K562 (cell line): Measurements from ENCODE around the gene PLEKHG4B. TPM values are rescaled to one million over a fixed set of nuclear protein-coding genes. Genes with fewer than 3 reads are reported as not detected.

Experiments
- ATAC-seq: fragments of 200-7000 bp; cut with Tn5 transposase; 3 replicates; pipeline ENCODE4 v1.9.1; 2020; ENCODE audit warnings: moderate library complexity
- BruUV-seq: library from RNA; stranded (reverse); fragments of 400-500 nt; replicated peaks from 2 replicates; lab custom pipeline; 2021; lab: Mats Ljungman, UMichigan
- CTCF ChIA-PET: fragments of 300-600 bp; formaldehyde crosslinking; extraction: SDS; loops from one replicate; lab custom pipeline; 2021; ENCODE audit warnings: low intra/inter-chr PET ratio; lab: Yijun Ruan, JAX
- POLR2A ChIA-PET: fragments of 300-600, 350-650 bp; sonication (Branson Sonifier 250); formaldehyde crosslinking; extraction: SDS; loops from one replicate; lab custom pipeline; 2021; ENCODE audit warnings: antibody characterized with exemption, inconsistent platforms; lab: Yijun Ruan, JAX
- DNase-seq, 4 experiments: peaks; one replicate each; pipeline versions ENCODE4 v3.0.0 to v3.0.0-alpha.2; 2011 to 2018; ENCODE audit warnings: low spot score in 3 of 4, mixed read lengths in 3 of 4; ENCODE audit errors: extremely low read depth in 1 of 4
- FAIRE-seq: peaks from 2 replicates; lab custom pipeline; 2011; peaks lifted over from hg19 to GRCh38; lab: Jason Lieb, UNC
- H2AFZ ChIP-seq: 2 replicates; pipeline ENCODE4 v1.6.0; 2011; ENCODE audit warnings: low read depth, low read length, control low read depth, inconsistent platforms
- H3K27ac ChIP-seq: fragments of 200-600 bp; 3 replicates; pipeline ENCODE4 v1.8.0; 2011; ENCODE audit warnings: low read depth, mild to moderate bottlenecking, control low read depth, inconsistent platforms, low read length, moderate library complexity, mixed read lengths; ENCODE audit errors: extremely low read depth
- H3K27me3 ChIP-seq, 2 experiments: fragments of 300-600 bp in 1 of 2; 2 replicates in 1 of 2; 3 replicates in 1 of 2; pipeline versions ENCODE4 v1.6.0 to v1.8.0; 2011; ENCODE audit warnings: inconsistent platforms in 2 of 2, low read length in 2 of 2, mild to moderate bottlenecking in 1 of 2, mixed read lengths in 1 of 2, moderate library complexity in 1 of 2; ENCODE audit not compliant: control insufficient read depth in 2 of 2, insufficient read depth in 2 of 2
- H3K36me3 ChIP-seq: fragments of 300-600 bp; 3 replicates; pipeline ENCODE4 v1.8.0; 2011; ENCODE audit warnings: mild to moderate bottlenecking, low read length, inconsistent platforms; ENCODE audit not compliant: control insufficient read depth, insufficient read depth
- H3K4me1 ChIP-seq, 2 experiments: fragments of 200-600 bp in 1 of 2; replicated peaks in 1 of 2; 2 replicates in 1 of 2; 3 replicates in 1 of 2; pipeline versions ENCODE4 v1.5.1 to v1.8.0; 2011; ENCODE audit warnings: inconsistent platforms in 2 of 2, low read length in 2 of 2, mild to moderate bottlenecking in 1 of 2, mixed read lengths in 1 of 2, moderate library complexity in 1 of 2; ENCODE audit not compliant: control insufficient read depth in 2 of 2, insufficient read depth in 2 of 2
- H3K4me2 ChIP-seq: 2 replicates; pipeline ENCODE4 v1.6.1; 2011; ENCODE audit warnings: low read length, control low read depth, inconsistent platforms, mixed read lengths; ENCODE audit not compliant: insufficient read depth
- H3K4me3 ChIP-seq: fragments of 200-600 bp; sonication (generic), shearing (Covaris generic); 2 replicates; pipeline ENCODE4 v1.5.1; 2016; ENCODE audit warnings: control low read depth, inconsistent platforms
- H3K79me2 ChIP-seq: fragments of 200-600 bp; 3 replicates; pipeline ENCODE4 v1.8.0; 2011; ENCODE audit warnings: low read length, inconsistent platforms; ENCODE audit not compliant: control insufficient read depth, insufficient read depth
- H3K9ac ChIP-seq, 2 experiments: 2 replicates each; pipeline versions ENCODE4 v1.6.0 to v1.6.1; 2011; ENCODE audit warnings: low read depth in 2 of 2, low read length in 2 of 2, control low read depth in 1 of 2, inconsistent platforms in 1 of 2, mild to moderate bottlenecking in 1 of 2, mixed read lengths in 1 of 2; ENCODE audit not compliant: insufficient read depth in 1 of 2
- H3K9me1 ChIP-seq: one replicate; pipeline ENCODE4 v1.6.0; 2011; ENCODE audit warnings: inconsistent platforms, mild to moderate bottlenecking, low read length, moderate library complexity; ENCODE audit not compliant: control insufficient read depth, insufficient read depth
- H3K9me3 ChIP-seq: replicated peaks from 2 replicates; pipeline ENCODE4 v1.5.1; 2011; ENCODE audit warnings: low read depth, low read length, inconsistent platforms; ENCODE audit not compliant: control insufficient read depth, insufficient read depth
- H4K20me1 ChIP-seq: replicated peaks from 2 replicates; pipeline ENCODE4 v1.6.1; 2011; ENCODE audit warnings: low read length, inconsistent platforms, mixed read lengths; ENCODE audit not compliant: control insufficient read depth, insufficient read depth
- C11orf30 ChIP-seq: fragments of 450-650 bp; IDR thresholded peaks from 2 replicates; pipeline ENCODE4 v1.6.1; 2016; ENCODE audit warnings: low read depth, mild to moderate bottlenecking
- COPS2 ChIP-seq: fragments of 450-650 bp; conservative IDR thresholded peaks from 2 replicates; pipeline ENCODE4 v1.6.1; 2016; ENCODE audit warnings: mild to moderate bottlenecking, moderate library complexity
- HOXB6 ChIP-seq: fragments of 250-450 bp; sonication (Bioruptor Pico); IDR thresholded peaks from 2 replicates; pipeline ENCODE4 v1.5.1; 2022; ENCODE audit warnings: mild to moderate bottlenecking, borderline replicate concordance
- KLF16 ChIP-seq: IDR thresholded peaks from 2 replicates; pipeline ENCODE4 v1.6.1; 2016; ENCODE audit warnings: antibody characterized with exemption
- MAFF ChIP-seq: IDR thresholded peaks from 2 replicates; pipeline ENCODE4 v1.6.1; 2012; ENCODE audit warnings: low read length, improper control_type of control experiment
- MTA1 ChIP-seq: fragments of 450-650 bp; IDR thresholded peaks from 2 replicates; pipeline ENCODE4 v1.6.1; 2017; ENCODE audit warnings: borderline replicate concordance
- PHF8 ChIP-seq: fragments of 200-600 bp; sonication (generic); IDR thresholded peaks from 2 replicates; pipeline ENCODE4 v1.6.1; 2012; ENCODE audit warnings: mixed run types, mild to moderate bottlenecking, inconsistent platforms, low read length, moderate library complexity, borderline replicate concordance
- RBM14 ChIP-seq: fragments of 200-400 bp; formaldehyde crosslinking; IDR thresholded peaks from 2 replicates; pipeline ENCODE4 v1.6.1; 2018; ENCODE audit warnings: low read depth, mild to moderate bottlenecking, low read length, moderate library complexity, borderline replicate concordance; ENCODE audit not compliant: insufficient read depth
- RNF2 ChIP-seq: sonication (generic); IDR thresholded peaks from 2 replicates; pipeline ENCODE4 v1.6.1; 2016
- TSHZ1 ChIP-seq: fragments of 250-450 bp; sonication (Bioruptor Pico); IDR thresholded peaks from 2 replicates; pipeline ENCODE4 v1.4.0; 2020; ENCODE audit warnings: mild to moderate bottlenecking, moderate library complexity
- ZNF316 ChIP-seq: fragments of 450-650 bp; IDR thresholded peaks from 2 replicates; pipeline ENCODE4 v1.6.1; 2016
- WGBS: fragments of 100-300 bp; shearing (Covaris generic); methylation state at CpG from one replicate; pipeline ENCODE4 v1.1.6; 2016; ENCODE audit warnings: low coverage, mixed read lengths; ENCODE audit not compliant: insufficient coverage; ENCODE audit errors: missing lambda C conversion rate; 5-methylcytosine and 5-hydroxymethylcytosine counted together
- in situ Hi-C: fragments of 300-500 bp; cut with MboI; formaldehyde crosslinking; loops from 4 replicates; pipeline ENCODE4 v1.15.0; 2018; ENCODE audit warnings: inconsistent platforms, mixed read lengths
- intact Hi-C: fragments of 100-400 bp; cut with micrococcal nuclease; formaldehyde crosslinking; loops from 2 replicates; pipeline ENCODE4 v1.14.2; 2022
- polyA plus RNA-seq, 8 experiments: library from polyadenylated mRNA; depleted of rRNA in 4 of 8; stranded (reverse) in 5 of 8; unstranded in 3 of 8; fragments of >200 nt; fragmentation: Nextera tagmentation in 2 of 8; fragmentation: Illumina TruSeq in 1 of 8; extraction: Ambion mirVana in 2 of 8; extraction: Trizol in 1 of 8; gene quantifications; 2 replicates each; pipeline versions ENCODE4 v1.2.1 to v1.2.3, GENCODE V29; 2011 to 2014; ENCODE audit warnings: inconsistent platforms in 1 of 8, missing spikeins in 1 of 8
- total RNA-seq, 7 experiments: library from RNA; depleted of rRNA in 6 of 7; stranded (reverse); fragments of >200 nt in 6 of 7; fragmentation: Illumina TruSeq in 2 of 7; extraction: Trizol in 2 of 7; gene quantifications; 2 replicates each; pipeline versions ENCODE4 v1.2.1 to v1.2.3, GENCODE V29; 2011 to 2021; ENCODE audit warnings: low replicate concordance in 1 of 7
- TF ChIP-seq, protein P1 (sequence below): fragments of 450-650 bp; formaldehyde crosslinking; IDR thresholded peaks from 2 replicates; pipeline ENCODE4 v1.4.0; 2020; ENCODE audit warnings: mild to moderate bottlenecking

PLEKHG4B gene
- total and polyA plus RNA-seq, 9 of the 15 experiments (the other 6 are each of a cell fraction or from before 2014, with no cell fraction given): 0.02 TPM; not detected in 8

- no peak overlapping the region for H3K9ac ChIP-seq
- H3K79me2 ChIP-seq: no peaks in the 10 kb centered on the region
- peaks cover 18 to 59% of the 10 kb centered on the region in 2 experiments; a peak in 4 of 5 replicates for H3K27me3 ChIP-seq
- no peaks in the 10 kb centered on the region for H3K4me1 ChIP-seq
- WGBS: 1% methylated on average over 5 of the region's 5 CpGs
- peaks cover 9% of the 10 kb centered on the region; the same call in 1 of the 2 replicates for H4K20me1 ChIP-seq
- FAIRE-seq (no peak), ATAC-seq (no peak), DNase-seq (no peak)
- H3K27ac ChIP-seq: no peak overlapping the region
- H3K4me3 ChIP-seq: no peak overlapping the region
- no peak overlapping the region for H3K4me2 ChIP-seq
- ChIA-PET POLR2A (no interaction called here), CTCF (no interaction called here)
- intact Hi-C loops: no loop called here
- no TSS peak for BruUV-seq
- H3K36me3 ChIP-seq: no peaks in the 10 kb centered on the region
- no peaks in the 10 kb centered on the region for H3K9me1 ChIP-seq
- in situ Hi-C loops: no loop called here
- no peak overlapping the region for H2AFZ ChIP-seq
- TF ChIP-seq HOXB6 (CRISPR knock-in tag): no peak
- TF ChIP-seq PHF8: no peak
- TF ChIP-seq MTA1: no peak
- no peak for TF ChIP-seq RBM14
- H3K9me3 ChIP-seq: no peaks in the 10 kb centered on the region
Measured at GRCh38 chr5:111171-111570, 19.2 kb downstream of the PLEKHG4B start.

GRCh38 chr5:119486-120097 lies 27.6 kb downstream of the PLEKHG4B start:
- no peak for FAIRE-seq
- Histone ChIP-seq H3K4me2 (no peak overlapping the region), H3K9me1 (no peaks in the 10 kb centered on the region), H4K20me1 (no peaks in the 10 kb centered on the region), H3K27ac (no peak overlapping the region), H2AFZ (no peak overlapping the region), H3K36me3 (no peaks in the 10 kb centered on the region), H3K4me1 (no peaks in the 10 kb centered on the region), H3K4me3 (no peak overlapping the region), H3K9me3 (0 out of 2 replicates have a peak, but pooled peaks cover 2% of the 10 kb centered on the region), H3K9ac (no peak overlapping the region), H3K79me2 (no peaks in the 10 kb centered on the region), H3K27me3 (no peaks in the 10 kb centered on the region)
- no peak for ATAC-seq
- CTCF ChIA-PET: no interaction called here
- in situ Hi-C loops (no loop called here), intact Hi-C loops (no loop called here)
- 1% methylated on average over 5 of the region's 5 CpGs for WGBS
- DNase-seq: no peak
- no TSS peak for BruUV-seq
- POLR2A ChIA-PET: no interaction called here
- TF ChIP-seq C11orf30 (peak; percentile 79), KLF16 (no peak), ZNF316 (peak; percentile 83), MAFF (peak; percentile 83), COPS2 (no peak), TSHZ1 (no peak), RNF2 (no peak)
- TF ChIP-seq, protein P1, sequence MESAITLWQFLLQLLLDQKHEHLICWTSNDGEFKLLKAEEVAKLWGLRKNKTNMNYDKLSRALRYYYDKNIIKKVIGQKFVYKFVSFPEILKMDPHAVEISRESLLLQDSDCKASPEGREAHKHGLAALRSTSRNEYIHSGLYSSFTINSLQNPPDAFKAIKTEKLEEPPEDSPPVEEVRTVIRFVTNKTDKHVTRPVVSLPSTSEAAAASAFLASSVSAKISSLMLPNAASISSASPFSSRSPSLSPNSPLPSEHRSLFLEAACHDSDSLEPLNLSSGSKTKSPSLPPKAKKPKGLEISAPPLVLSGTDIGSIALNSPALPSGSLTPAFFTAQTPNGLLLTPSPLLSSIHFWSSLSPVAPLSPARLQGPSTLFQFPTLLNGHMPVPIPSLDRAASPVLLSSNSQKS (CRISPR knock-in tag): no peak
